ENCODE data around the gene HPCAL1.

The HPCAL1 gene

GRCh38 chr2:10425699-10426098 lies 123.0 kb downstream of the HPCAL1 start:
- DNase-seq (ENCODE audit: low read depth in 2 of 2) = no peak

- DNase-seq (ENCODE audit: low read depth in 2 of 2) = no peak
Measured at GRCh38 chr2:10426726-10427617, 124.3 kb downstream of the HPCAL1 start.

GRCh38 chr2:10427618-10427949 lies 124.9 kb downstream of the HPCAL1 start:
- no peak for DNase-seq (ENCODE audit: low read depth in 2 of 2)

- no peak for DNase-seq (ENCODE audit: low read depth in 2 of 2)
Measured at GRCh38 chr2:10428355-10428754, 125.7 kb downstream of the HPCAL1 start.

- no peak for DNase-seq (ENCODE audit: low read depth in 2 of 2)
Measured at GRCh38 chr2:10428924-10429323, 126.2 kb downstream of the HPCAL1 start.

- no peak for DNase-seq (ENCODE audit: low read depth in 2 of 2)
Measured at GRCh38 chr2:10430886-10431622, 128.3 kb downstream of the HPCAL1 start.

- DNase-seq (ENCODE audit: low read depth in 2 of 2) = no peak
Measured at GRCh38 chr2:10431797-10432196, 129.1 kb downstream of the HPCAL1 start.

- DNase-seq (ENCODE audit: low read depth in 2 of 2) = peak in 1 of 2 experiments; percentile 22
Measured at GRCh38 chr2:10432311-10433181, 129.8 kb downstream of the HPCAL1 start.

GRCh38 chr2:10433264-10433946 lies 130.7 kb downstream of the HPCAL1 start:
- DNase-seq (ENCODE audit: low read depth in 2 of 2) = no peak

- no peak for DNase-seq (ENCODE audit: low read depth in 2 of 2)
Measured at GRCh38 chr2:10433947-10434885, 131.5 kb downstream of the HPCAL1 start.

GRCh38 chr2:10434886-10435819 lies 132.4 kb downstream of the HPCAL1 start:
- DNase-seq (ENCODE audit: low read depth in 2 of 2) = peak; percentile 54 to 72

GRCh38 chr2:10435820-10436204 lies 133.1 kb downstream of the HPCAL1 start:
- DNase-seq (ENCODE audit: low read depth in 2 of 2) = no peak

GRCh38 chr2:10436583-10437110 lies 133.9 kb downstream of the HPCAL1 start:
- DNase-seq (ENCODE audit: low read depth in 2 of 2) = no peak

GRCh38 chr2:10437806-10438205 lies 135.1 kb downstream of the HPCAL1 start:
- no peak for DNase-seq (ENCODE audit: low read depth in 2 of 2)

GRCh38 chr2:10438688-10439087 lies 136.0 kb downstream of the HPCAL1 start:
- no peak for DNase-seq (ENCODE audit: low read depth in 2 of 2)

- DNase-seq (ENCODE audit: low read depth in 2 of 2) = no peak
Measured at GRCh38 chr2:10439185-10439879, 136.6 kb downstream of the HPCAL1 start.

- DNase-seq (ENCODE audit: low read depth in 2 of 2) = no peak
Measured at GRCh38 chr2:10439971-10440370, 137.3 kb downstream of the HPCAL1 start.

GRCh38 chr2:10440736-10441135 lies 138.0 kb downstream of the HPCAL1 start:
- no peak for DNase-seq (ENCODE audit: low read depth in 2 of 2)
